ENCODE measurements around the gene HOXA2. TPM values are rescaled to one million over a fixed set of nuclear protein-coding genes. Genes with fewer than 3 reads are reported as not detected.

HOXA2 gene
- total RNA-seq, 1 donor from 2014 or later = 2.0 TPM

DNA sequence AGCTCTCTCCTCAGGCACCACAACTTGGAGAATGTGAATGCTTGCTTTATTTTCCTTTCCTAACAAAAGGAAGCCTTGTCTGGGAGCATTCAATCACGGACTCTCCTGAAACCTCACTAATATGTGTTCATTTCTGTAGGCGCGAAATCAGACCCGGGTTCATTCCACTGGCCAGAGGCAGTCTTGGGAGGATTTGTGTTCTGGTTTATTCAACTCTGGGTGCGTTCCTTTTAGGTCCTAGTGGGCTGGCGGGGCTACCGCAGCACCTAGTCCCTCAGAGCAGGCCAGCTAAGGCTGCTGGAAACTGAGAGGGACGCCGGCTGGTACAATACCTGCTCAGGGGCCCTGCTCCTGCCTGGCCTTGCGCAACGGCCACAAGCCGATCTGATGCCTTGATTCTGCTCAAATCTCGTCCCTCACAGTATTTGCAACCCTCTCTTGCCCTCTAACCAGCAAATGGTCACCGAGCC lies 20.6 kb upstream of the HOXA2 start:
- Histone ChIP-seq H3K9me3 (no peaks in the 10 kb centered on the region), H3K27me3 (no peaks in the 10 kb centered on the region), H3K4me3 (no peak overlapping the region), H3K27ac (no peak overlapping the region), H3K36me3 (no peaks in the 10 kb centered on the region), H3K4me1 (no peaks in the 10 kb centered on the region)
- intact Hi-C loops (cut with DNase I) = no loop called here
- TF ChIP-seq POLR2AphosphoS5 (IDR thresholded peaks at IDR 0.05; ENCODE audit: insufficient read depth in 1 of 2, low read depth in 1 of 2) = no peak
- no peak for TF ChIP-seq CTCF (IDR thresholded peaks at IDR 0.05)
- TF ChIP-seq POLR2A (IDR thresholded peaks at IDR 0.05) = no peak
- no peak for DNase-seq (ENCODE audit: extremely low spot score in 2 of 2)

- no peaks in the 10 kb centered on the region for H3K36me3 ChIP-seq
- TF ChIP-seq POLR2AphosphoS5 (IDR thresholded peaks at IDR 0.05; ENCODE audit: insufficient read depth in 1 of 2, low read depth in 1 of 2) (no peak), POLR2A (IDR thresholded peaks at IDR 0.05) (no peak), CTCF (IDR thresholded peaks at IDR 0.05) (no peak)
- no peaks in the 10 kb centered on the region for H3K27me3 ChIP-seq
- no peaks in the 10 kb centered on the region for H3K4me1 ChIP-seq
- no peak overlapping the region for H3K27ac ChIP-seq
- H3K9me3 ChIP-seq = no peaks in the 10 kb centered on the region
- H3K4me3 ChIP-seq = no peak overlapping the region
- intact Hi-C loops (cut with DNase I) = no loop called here
- no peak for DNase-seq (ENCODE audit: extremely low spot score in 2 of 2)
Measured at GRCh38 chr7:27122077-27122910, 19.8 kb upstream of the HOXA2 start.

DNA sequence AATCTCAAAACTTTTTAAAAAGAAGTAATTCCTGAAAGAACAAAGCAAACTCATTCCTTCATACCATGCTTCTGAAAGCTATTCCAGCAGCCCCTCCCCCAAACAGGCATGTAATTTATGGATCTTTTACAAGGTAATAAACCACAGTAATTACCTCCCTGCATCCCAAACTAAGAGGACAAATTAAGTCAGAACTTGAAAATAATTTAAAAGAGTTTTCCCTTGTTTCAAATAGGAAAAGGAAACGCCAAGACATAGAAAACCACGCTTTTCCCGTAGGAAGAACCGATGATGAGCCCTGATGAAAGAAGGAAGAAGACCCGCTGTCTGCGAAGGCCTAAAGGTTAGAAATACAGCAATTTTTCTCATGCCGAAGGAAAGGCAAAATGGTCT lies 19.2 kb upstream of the HOXA2 start:
- Histone ChIP-seq H3K9me3 (no peaks in the 10 kb centered on the region), H3K27ac (no peak overlapping the region), H3K4me1 (no peaks in the 10 kb centered on the region), H3K27me3 (no peaks in the 10 kb centered on the region), H3K36me3 (no peaks in the 10 kb centered on the region), H3K4me3 (no peak overlapping the region)
- no peak for DNase-seq (ENCODE audit: extremely low spot score in 2 of 2)
- TF ChIP-seq CTCF (IDR thresholded peaks at IDR 0.05) = no peak
- TF ChIP-seq POLR2A (IDR thresholded peaks at IDR 0.05) = no peak
- no peak for TF ChIP-seq POLR2AphosphoS5 (IDR thresholded peaks at IDR 0.05; ENCODE audit: insufficient read depth in 1 of 2, low read depth in 1 of 2)
- intact Hi-C loops (cut with DNase I) = no loop called here

- Histone ChIP-seq H3K27ac (no peak overlapping the region), H3K9me3 (no peaks in the 10 kb centered on the region), H3K4me1 (peaks cover 6% of the 10 kb centered on the region), H3K36me3 (no peaks in the 10 kb centered on the region), H3K27me3 (no peaks in the 10 kb centered on the region), H3K4me3 (no peak overlapping the region)
- TF ChIP-seq POLR2A (IDR thresholded peaks at IDR 0.05) (no peak), CTCF (IDR thresholded peaks at IDR 0.05) (no peak), POLR2AphosphoS5 (IDR thresholded peaks at IDR 0.05; ENCODE audit: insufficient read depth in 1 of 2, low read depth in 1 of 2) (no peak)
- no peak for DNase-seq (ENCODE audit: extremely low spot score in 2 of 2)
- intact Hi-C loops (cut with DNase I) = no loop called here
Measured at GRCh38 chr7:27119412-27119911, 17.0 kb upstream of the HOXA2 start.

DNA sequence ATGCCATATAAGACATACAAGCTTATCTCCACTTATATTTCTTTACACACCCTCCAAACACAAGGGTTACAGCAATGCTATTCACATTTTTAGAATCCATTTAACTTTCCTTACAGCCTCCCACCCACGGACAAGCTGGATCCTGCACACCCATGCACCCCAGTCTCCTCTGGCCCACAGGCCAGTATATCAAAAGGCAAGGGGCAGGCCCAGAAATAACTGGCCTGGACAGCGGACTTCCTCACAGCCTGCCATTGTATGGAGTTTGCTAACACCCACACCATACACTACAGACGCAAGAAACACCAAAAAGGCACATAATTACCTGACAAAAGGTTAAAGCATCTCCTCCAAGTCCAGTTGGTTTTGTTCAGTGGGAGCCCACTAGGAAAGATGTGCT lies 16.1 kb upstream of the HOXA2 start:
- H3K27me3 ChIP-seq = no peaks in the 10 kb centered on the region
- peaks cover 13% of the 10 kb centered on the region for H3K4me1 ChIP-seq
- H3K4me3 ChIP-seq = no peak overlapping the region
- TF ChIP-seq CTCF (IDR thresholded peaks at IDR 0.05) (no peak), POLR2A (IDR thresholded peaks at IDR 0.05) (no peak), POLR2AphosphoS5 (IDR thresholded peaks at IDR 0.05; ENCODE audit: insufficient read depth in 1 of 2, low read depth in 1 of 2) (no peak)
- no peak overlapping the region for H3K27ac ChIP-seq
- no peaks in the 10 kb centered on the region for H3K36me3 ChIP-seq
- no peaks in the 10 kb centered on the region for H3K9me3 ChIP-seq
- intact Hi-C loops (cut with DNase I) = no loop called here
- DNase-seq (ENCODE audit: extremely low spot score in 2 of 2) = no peak
